K562 (cell line): ENCODE data around the gene NLRP4.

Experiments
- ETS1 ChIP-seq: conservative IDR thresholded peaks from 2 replicates; pipeline ENCODE4 v1.6.1; 2011; ENCODE audit warnings: low read depth, mild to moderate bottlenecking, low read length; ENCODE audit not compliant: control insufficient read depth
- MED1 ChIP-seq: sonication (generic); formaldehyde crosslinking; IDR thresholded peaks from 2 replicates; pipeline ENCODE4 v1.8.1; 2023; ENCODE audit warnings: missing genetic modification reagents, borderline replicate concordance
- MTA3 ChIP-seq: fragments of 450-650 bp; formaldehyde crosslinking; IDR thresholded peaks from 2 replicates; pipeline ENCODE4 v1.6.1; 2017; ENCODE audit warnings: mild to moderate bottlenecking, borderline replicate concordance
- ZFX ChIP-seq: sonication (generic); formaldehyde crosslinking; IDR thresholded peaks from 2 replicates; pipeline ENCODE4 v1.8.0; 2022; ENCODE audit warnings: mild to moderate bottlenecking, missing genetic modification reagents, moderate library complexity

DNA sequence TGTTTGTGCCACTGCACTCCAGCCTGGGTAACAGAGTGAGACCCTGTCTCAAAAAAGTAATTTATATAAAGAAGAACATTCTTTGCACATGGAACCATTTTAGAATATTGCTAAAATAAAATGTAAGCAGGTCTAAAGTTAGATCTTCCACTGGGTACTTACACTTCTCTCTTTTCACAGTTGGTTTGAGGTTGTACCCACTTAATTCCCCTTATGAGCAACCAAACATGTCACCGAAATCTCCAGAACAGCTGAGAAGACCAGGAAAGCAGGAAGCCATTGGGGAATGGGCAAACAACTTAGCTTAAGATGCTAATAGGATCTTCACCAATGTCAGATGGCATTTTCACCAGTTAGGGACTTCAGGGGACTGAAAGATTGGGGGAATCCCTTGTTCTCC is 18.8 kb downstream of the NLRP4 start:
- TF ChIP-seq MED1 (CRISPR knock-in tag) (no peak), ZFX (no peak), ETS1 (no peak), MTA3 (no peak)
